ENCODE data around the gene AQP4.

The AQP4 gene, protein sequence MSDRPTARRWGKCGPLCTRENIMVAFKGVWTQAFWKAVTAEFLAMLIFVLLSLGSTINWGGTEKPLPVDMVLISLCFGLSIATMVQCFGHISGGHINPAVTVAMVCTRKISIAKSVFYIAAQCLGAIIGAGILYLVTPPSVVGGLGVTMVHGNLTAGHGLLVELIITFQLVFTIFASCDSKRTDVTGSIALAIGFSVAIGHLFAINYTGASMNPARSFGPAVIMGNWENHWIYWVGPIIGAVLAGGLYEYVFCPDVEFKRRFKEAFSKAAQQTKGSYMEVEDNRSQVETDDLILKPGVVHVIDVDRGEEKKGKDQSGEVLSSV

DNA sequence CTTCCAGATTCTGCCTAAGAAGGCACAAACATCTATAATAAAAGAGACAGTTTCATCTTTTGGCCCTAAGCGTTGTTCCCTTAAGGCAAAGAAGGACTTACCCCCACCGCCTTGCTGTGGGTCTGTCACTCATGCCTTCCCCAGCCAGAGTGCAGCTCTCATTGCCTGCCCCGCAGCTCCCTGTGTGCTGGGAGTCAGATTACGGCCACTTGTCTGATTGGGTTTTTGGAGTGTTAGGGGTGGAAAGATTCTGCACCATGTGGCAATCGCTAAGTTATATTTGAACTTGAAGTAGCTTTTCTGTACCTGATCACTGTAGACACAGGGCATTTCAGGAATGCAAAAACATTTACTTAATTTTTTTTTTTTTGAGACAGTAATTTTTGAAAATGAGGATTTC lies at the start of gene AQP4:
TSS of gene AQP4 (minus strand) at position 151 of the 400 bp plus-strand sequence. CDS start at position 133, 18 bp downstream.
- DNase-seq (ENCODE audit: low spot score): no peak

- DNase-seq (ENCODE audit: low spot score): no peak
Measured at GRCh38 chr18:26911840-26912239, 46.3 kb upstream of the AQP4 start.

GRCh38 chr18:26909599-26910290 lies 44.2 kb upstream of the AQP4 start:
- peak; percentile 58 for DNase-seq (ENCODE audit: low spot score)

DNA sequence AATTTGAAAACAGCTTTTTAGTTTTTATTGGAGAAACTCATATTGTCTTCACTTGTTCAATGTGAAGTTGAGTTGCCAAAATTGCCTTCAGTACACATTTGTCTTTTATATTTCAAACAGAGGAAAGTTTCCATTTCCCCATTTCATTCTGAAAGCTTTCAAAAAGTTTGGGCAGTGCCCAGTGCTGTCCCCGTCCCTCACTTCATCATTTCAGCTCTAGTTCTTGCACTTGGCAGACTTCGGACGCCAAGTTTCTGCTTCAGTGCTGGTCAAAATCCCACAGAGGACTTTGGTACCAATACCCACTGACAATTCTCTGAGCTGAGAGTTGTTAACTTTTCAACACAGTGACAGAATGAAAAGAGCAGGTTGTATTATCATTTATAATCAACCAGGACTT lies 43.4 kb upstream of the AQP4 start:
- DNase-seq (ENCODE audit: low spot score): peak; percentile 54

- peak; percentile 50 for DNase-seq (ENCODE audit: low spot score)
Measured at GRCh38 chr18:26902291-26902690, 36.8 kb upstream of the AQP4 start.

GRCh38 chr18:26901020-26901419 lies 35.5 kb upstream of the AQP4 start:
- DNase-seq (ENCODE audit: low spot score): no peak

DNA sequence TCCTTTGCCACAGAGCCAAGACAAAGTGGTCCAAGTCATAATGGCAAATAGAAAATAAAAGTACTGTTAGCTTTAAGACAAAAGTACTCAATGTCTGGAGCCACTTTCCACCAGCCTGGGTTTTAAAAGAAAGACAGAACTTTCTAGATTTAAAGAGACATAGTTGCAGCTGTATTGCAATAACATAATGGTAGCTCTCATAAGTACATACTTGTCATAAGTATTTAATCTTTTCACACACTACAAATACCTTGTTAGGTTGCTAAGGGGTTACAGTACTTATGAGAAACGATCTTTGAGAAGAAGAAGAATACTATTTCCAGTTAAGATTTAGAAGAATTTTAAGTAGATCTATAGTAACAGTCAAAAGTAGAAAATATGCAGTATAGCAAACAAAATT lies 28.9 kb upstream of the AQP4 start:
- peak; percentile 29 for DNase-seq (ENCODE audit: low spot score)

DNA sequence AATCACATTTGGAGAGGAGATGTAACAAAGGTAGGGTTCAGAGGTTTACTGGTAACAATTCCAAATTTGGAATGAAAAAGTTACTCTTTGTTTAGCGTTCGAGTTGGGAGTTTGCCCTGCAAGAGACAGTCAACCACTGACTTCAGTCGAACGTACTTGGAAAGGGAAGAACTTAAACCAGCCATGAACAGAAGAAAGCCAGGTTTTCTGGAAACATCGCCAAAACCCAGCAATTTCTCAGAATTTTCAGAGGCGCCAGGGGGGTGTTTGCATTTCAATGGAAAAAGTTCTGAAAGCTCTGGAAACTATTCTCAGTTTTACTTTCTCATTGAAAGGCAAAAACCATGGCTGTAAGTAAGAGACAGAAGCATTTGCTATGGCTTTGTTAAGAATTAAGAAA lies 28.5 kb upstream of the AQP4 start:
- peak; percentile 68 for DNase-seq (ENCODE audit: low spot score)

DNA sequence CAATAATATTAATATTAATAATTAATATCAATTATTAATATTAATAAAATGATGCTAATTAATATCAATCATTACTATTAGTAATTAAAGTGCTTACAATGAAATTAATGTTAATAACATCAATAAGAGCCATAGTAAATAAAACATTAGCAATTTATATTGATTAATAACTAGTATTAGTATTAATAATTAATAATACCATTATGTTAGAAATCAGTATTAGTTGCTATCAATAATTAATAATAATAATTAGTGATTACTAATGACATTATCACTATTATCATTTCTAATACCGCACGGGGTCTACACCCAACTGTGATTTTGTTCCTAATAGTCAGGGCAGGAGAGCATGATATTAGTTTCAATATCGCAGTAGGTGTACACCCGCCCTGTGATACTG lies 22.8 kb upstream of the AQP4 start:
- DNase-seq (ENCODE audit: low spot score): no peak

DNA sequence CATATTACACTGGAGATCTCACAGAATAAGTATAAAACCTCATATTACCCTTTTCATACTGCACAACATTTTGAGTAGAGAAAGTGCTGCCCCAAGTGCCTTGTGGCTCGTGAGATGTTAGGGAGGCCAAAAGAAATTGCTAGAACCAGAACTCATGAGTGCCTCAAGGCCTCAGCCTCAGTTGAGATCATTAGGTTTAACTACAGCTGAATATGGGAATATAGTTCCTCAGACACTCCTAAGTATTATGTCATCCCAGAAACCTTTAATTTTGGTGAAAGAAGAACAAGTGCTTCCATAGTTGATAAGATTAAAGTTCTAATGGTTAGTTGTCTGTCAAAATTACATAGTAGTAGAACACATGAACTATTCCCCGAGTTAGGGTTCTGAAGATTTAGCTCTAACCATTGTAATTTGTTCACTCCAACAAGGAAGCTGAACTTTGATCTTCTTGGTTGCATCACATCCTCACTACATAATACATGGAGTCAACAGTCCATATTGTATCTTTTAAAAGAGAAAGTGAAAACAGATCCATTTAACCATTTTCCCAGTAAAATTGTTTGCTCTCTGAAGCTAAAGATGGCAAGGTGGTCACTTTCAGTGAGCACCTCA lies 9.6 kb upstream of the AQP4 start:
- DNase-seq (ENCODE audit: low spot score): no peak

DNA sequence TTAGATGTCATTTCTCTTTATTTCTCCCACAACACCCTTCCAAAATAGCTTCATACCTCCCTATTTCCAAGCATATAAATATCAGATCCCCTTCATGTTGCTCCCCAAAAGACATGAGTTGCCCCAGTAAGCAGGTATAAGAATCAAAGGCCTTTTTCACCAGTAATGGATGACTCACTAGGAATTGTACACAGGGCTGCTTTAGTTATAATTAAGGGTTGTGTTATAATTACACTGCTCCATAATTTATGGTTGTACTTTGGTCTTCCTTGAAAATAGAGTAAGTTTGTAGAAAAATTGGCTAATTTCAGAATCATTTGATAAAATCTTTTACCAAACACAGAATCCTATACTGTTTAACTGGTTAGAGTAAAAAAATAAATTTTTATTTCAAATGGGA lies 8.8 kb upstream of the AQP4 start:
- no peak for DNase-seq (ENCODE audit: low spot score)

- no peak for DNase-seq (ENCODE audit: low spot score)
Measured at GRCh38 chr18:26869640-26870039, 4.1 kb upstream of the AQP4 start.

DNA sequence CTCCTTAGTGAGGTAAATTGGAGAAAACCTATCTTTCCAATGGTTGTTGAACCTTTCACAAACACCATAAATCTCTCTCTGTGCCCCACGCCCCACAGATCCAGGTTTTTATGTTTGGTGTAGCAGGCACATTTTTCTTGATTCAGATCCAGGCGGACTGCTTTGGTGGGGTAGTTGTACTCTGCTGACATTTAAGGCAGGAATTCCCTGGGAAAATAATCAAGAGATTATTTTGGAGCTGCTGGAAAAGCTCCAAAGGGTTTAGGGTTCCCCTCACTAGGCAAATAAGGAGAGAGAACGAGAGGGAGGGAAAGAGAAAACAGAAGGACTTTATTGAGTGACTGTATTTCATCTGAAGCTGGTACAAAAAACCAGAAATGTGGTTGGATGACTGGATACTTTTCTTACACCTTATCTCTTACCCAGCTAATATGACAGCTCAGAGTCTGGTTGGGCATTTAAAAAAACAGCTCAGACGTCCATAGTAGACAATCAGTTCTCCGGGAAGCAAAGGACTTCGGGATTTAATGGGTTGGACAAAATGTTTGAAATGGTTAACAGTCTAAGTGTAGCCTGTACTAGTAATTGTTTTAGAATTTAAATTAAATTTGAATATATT lies 3.6 kb upstream of the AQP4 start:
- DNase-seq (ENCODE audit: low spot score): no peak

DNA sequence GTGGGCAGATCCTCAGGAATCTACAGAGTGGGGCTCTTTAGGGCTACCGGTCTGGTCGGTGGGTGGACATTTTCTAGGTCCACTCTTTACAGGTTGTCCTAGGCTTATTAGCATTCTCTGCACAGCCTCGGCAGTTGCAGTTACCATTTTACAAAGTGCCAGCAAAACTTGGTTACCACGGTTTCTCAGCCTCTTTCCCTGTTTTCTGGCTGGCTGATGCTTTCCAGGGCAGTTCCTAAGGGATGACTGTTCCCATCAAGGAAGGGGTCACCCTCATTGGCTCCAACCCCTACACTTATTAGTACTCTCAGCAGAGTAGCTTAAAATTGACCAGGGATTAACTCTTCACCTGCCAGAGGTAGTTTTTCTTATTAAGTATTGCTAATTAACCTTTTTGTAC lies 2.0 kb upstream of the AQP4 start:
- DNase-seq (ENCODE audit: low spot score): peak; percentile 46

DNA sequence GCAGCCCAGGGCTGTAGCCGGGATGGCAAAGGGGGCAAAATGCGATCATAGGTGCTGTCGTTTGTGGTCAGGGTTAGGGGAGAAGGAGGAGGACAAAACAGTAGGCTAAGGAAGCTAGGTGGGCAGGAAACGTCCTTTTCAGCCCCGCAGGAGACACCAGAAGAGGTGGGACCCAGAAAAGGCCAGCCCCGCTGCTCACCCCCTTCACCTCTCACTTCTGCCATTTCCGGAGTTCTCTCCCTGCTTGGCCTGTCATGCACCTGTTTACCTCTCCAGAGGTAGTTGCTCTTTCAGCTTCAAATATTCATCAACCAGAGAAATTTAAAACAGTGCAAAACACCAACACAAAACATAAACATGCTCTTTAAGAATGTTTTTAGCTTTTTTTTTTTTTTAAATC lies 849 bp downstream of the AQP4 start:
- DNase-seq (ENCODE audit: low spot score): no peak

- DNase-seq (ENCODE audit: low spot score): no peak
Measured at GRCh38 chr18:26863921-26864497, 1.5 kb downstream of the AQP4 start.

- peak; percentile 52 for DNase-seq (ENCODE audit: low spot score)
Measured at GRCh38 chr18:26863122-26863879, 2.2 kb downstream of the AQP4 start.

DNA sequence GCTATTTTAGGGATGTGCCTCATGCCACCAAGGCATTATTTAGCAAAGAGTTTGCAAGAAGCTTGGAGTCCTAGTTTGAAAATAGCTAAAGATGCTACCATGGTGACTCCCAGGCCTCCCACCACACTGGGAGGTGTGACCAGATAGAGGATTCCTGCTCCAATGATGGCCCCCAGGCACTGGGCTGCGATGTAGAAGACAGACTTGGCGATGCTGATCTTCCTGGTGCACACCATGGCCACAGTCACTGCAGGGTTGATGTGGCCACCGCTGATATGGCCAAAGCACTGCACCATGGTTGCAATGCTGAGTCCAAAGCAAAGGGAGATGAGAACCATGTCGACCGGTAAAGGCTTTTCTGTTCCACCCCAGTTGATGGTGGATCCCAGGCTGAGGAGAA lies 3.4 kb downstream of the AQP4 start:
- DNase-seq (ENCODE audit: low spot score): no peak

GRCh38 chr18:26854292-26854881 lies 11.1 kb downstream of the AQP4 start:
- no peak for DNase-seq (ENCODE audit: low spot score)

DNA sequence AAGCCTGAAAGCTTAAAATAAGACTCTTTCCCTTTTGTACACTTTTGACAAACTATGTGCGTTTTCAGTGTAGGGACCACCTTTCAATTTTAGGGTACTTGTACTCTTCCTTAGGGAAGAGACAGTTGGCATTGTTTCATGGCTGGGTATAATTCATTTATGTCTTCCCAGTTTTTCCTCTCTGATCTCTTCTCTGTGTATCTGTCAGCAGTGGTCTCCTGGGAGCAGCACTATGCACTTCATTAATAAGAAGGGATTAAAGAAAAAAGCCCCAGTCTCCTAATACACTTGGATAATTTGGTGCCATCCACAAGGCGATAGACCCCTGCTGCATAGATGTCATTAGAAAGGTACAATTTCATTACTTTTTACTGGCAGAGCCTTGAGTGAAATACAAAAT lies 12.1 kb downstream of the AQP4 start:
- no peak for DNase-seq (ENCODE audit: low spot score)

- no peak for DNase-seq (ENCODE audit: low spot score)
Measured at GRCh38 chr18:26843760-26844159, 21.7 kb downstream of the AQP4 start.
